Uterus (tissue), 2 donors: ENCODE results near the gene RPRML.

Experiments used
- CTCF ChIP-seq, 4 experiments: fragments of 200-600 bp in 2 of 4; fragments of 450-650 bp in 2 of 4; sonication (generic) in 2 of 4; IDR thresholded peaks; one replicate each; pipeline ENCODE4 v1.5.1; 2016 to 2019; ENCODE audit warnings: antibody characterized with exemption in 4 of 4, mild to moderate bottlenecking in 2 of 4, moderate library complexity in 1 of 4
- POLR2A ChIP-seq, 2 donors: fragments of 450-650 bp; IDR thresholded peaks; one replicate each; pipeline ENCODE4 v1.6.1; 2016; ENCODE audit warnings: antibody characterized with exemption in 2 of 2, mild to moderate bottlenecking in 1 of 2, moderate library complexity in 1 of 2

- TF ChIP-seq POLR2A (IDR thresholded peaks at IDR 0.05) (no peak), CTCF (IDR thresholded peaks at IDR 0.05) (no peak)
Observed at GRCh38 chr17:46982577-46982976, 3.5 kb upstream of the RPRML start.
